HepG2 (cell line): Measurements from ENCODE around the gene SCN2A. TPM values are rescaled to one million over a fixed set of nuclear protein-coding genes. Genes with fewer than 3 reads are reported as not detected.

Experiments used
- ATAC-seq: fragments of 200-7000 bp; cut with Tn5 transposase; 3 replicates; pipeline ENCODE4 v1.9.1; 2020; ENCODE audit warnings: mild to moderate bottlenecking, moderate library complexity
- BruUV-seq: library from RNA; stranded (reverse); fragments of 400-500 nt; replicated peaks from 2 replicates; lab custom pipeline; 2021; lab: Mats Ljungman, UMichigan
- CTCF ChIA-PET: fragments of 300-600 bp; formaldehyde crosslinking; extraction: SDS; loops from one replicate; lab custom pipeline; 2021; ENCODE audit warnings: low total read pairs, inconsistent platforms, low intra/inter-chr PET ratio; lab: Yijun Ruan, JAX
- POLR2A ChIA-PET: fragments of 350-600 bp; sonication (Branson Sonifier 250); formaldehyde crosslinking; loops from one replicate; lab custom pipeline; 2020; ENCODE audit warnings: antibody characterized with exemption, inconsistent platforms; lab: Yijun Ruan, JAX
- DNase-seq: peaks from one replicate; pipeline ENCODE4 v3.0.0-alpha.2; 2015; ENCODE audit warnings: low spot score
- FAIRE-seq: peaks from 3 replicates; lab custom pipeline; 2011; peaks lifted over from hg19 to GRCh38; lab: Jason Lieb, UNC
- H2AFZ ChIP-seq: one replicate; pipeline ENCODE4 v1.6.1; 2011; ENCODE audit warnings: low read length, inconsistent platforms
- H3K27ac ChIP-seq: fragments of 300-600 bp; 3 replicates; pipeline ENCODE4 v1.8.0; 2011; ENCODE audit warnings: mixed run types, mild to moderate bottlenecking, mixed read lengths, low read length, inconsistent platforms; ENCODE audit not compliant: insufficient read depth; ENCODE audit errors: extremely low read length
- H3K27me3 ChIP-seq, 2 experiments: fragments of 200-600 bp in 1 of 2; 2 replicates in 1 of 2; 3 replicates in 1 of 2; pipeline versions ENCODE4 v1.6.0 to v1.8.0; 2011; ENCODE audit warnings: low read length in 2 of 2, mild to moderate bottlenecking in 2 of 2, moderate library complexity in 2 of 2, inconsistent platforms in 1 of 2; ENCODE audit not compliant: insufficient read depth in 2 of 2, control insufficient read depth in 1 of 2
- H3K36me3 ChIP-seq, 2 experiments: fragments of 200-600 bp in 1 of 2; replicated peaks in 1 of 2; 2 replicates in 1 of 2; 3 replicates in 1 of 2; pipeline versions ENCODE4 v1.5.1 to v1.8.0; 2011; ENCODE audit warnings: low read length in 2 of 2, inconsistent platforms in 1 of 2; ENCODE audit not compliant: insufficient read depth in 2 of 2, control insufficient read depth in 1 of 2
- H3K4me1 ChIP-seq: 2 replicates; pipeline ENCODE4 v1.5.1; 2012; ENCODE audit warnings: low read length, inconsistent platforms; ENCODE audit not compliant: insufficient read depth
- H3K4me2 ChIP-seq: 2 replicates; pipeline ENCODE4 v1.6.0; 2011; ENCODE audit warnings: low read depth, low read length, inconsistent platforms
- H3K4me3 ChIP-seq, 3 experiments: fragments of 200-600 bp in 1 of 3; sonication (generic), shearing (Covaris generic) in 1 of 3; replicated peaks in 1 of 3; 2 replicates each; pipeline ENCODE4 v1.5.1; 2011 to 2016; ENCODE audit warnings: low read length in 3 of 3, inconsistent platforms in 2 of 3, low read depth in 2 of 3, mild to moderate bottlenecking in 2 of 3, control low read depth in 1 of 3, mixed read lengths in 1 of 3; ENCODE audit not compliant: insufficient read depth in 1 of 3
- H3K79me2 ChIP-seq: one replicate; pipeline ENCODE4 v1.6.1; 2011; ENCODE audit warnings: low read length, inconsistent platforms; ENCODE audit not compliant: insufficient read depth
- H3K9ac ChIP-seq: 2 replicates; pipeline ENCODE4 v1.6.0; 2011; ENCODE audit warnings: mild to moderate bottlenecking, low read depth, low read length, inconsistent platforms; ENCODE audit not compliant: insufficient read depth
- H3K9me3 ChIP-seq: 2 replicates; pipeline ENCODE4 v1.5.1; 2012; ENCODE audit warnings: mild to moderate bottlenecking, low read length
- H4K20me1 ChIP-seq: 2 replicates; pipeline ENCODE4 v1.6.0; 2011; ENCODE audit warnings: inconsistent platforms, mild to moderate bottlenecking, low read length, moderate library complexity; ENCODE audit not compliant: insufficient read depth
- ARNTL ChIP-seq: sonication (generic); formaldehyde crosslinking; IDR thresholded peaks from 2 replicates; pipeline ENCODE4 v1.4.0; 2020; ENCODE audit warnings: mild to moderate bottlenecking, missing genetic modification reagents
- FOXO4 ChIP-seq: sonication (generic); formaldehyde crosslinking; conservative IDR thresholded peaks from 2 replicates; pipeline ENCODE4 v1.8.1; 2023; ENCODE audit warnings: missing genetic modification reagents
- GLI4 ChIP-seq: sonication (generic); formaldehyde crosslinking; IDR thresholded peaks from 2 replicates; pipeline ENCODE4 v1.5.1; 2020; ENCODE audit warnings: missing genetic modification reagents, mild to moderate bottlenecking, moderate library complexity, borderline replicate concordance
- WGBS: methylation state at CpG from one replicate; pipeline ENCODE4 v1.1.6; 2017; ENCODE audit warnings: low lambda C conversion rate; 5-methylcytosine and 5-hydroxymethylcytosine counted together
- in situ Hi-C: cut with HindIII; loops from 2 replicates; pipeline ENCODE4 v1.10.0; 2017; ENCODE audit warnings: low pct_unique_long_range_greater_than_20kb; ENCODE audit not compliant: extremely low pct_ligation_motif_present
- intact Hi-C: fragments of 100-400 bp; cut with micrococcal nuclease; formaldehyde crosslinking; loops from one replicate; pipeline ENCODE4 v1.10.0; 2022; ENCODE audit not compliant: unreplicated experiment
- polyA plus RNA-seq, 8 experiments: library from polyadenylated mRNA; depleted of rRNA in 3 of 8; stranded (reverse) in 7 of 8; unstranded in 1 of 8; fragments of >200 nt; fragmentation: Illumina TruSeq in 4 of 8; extraction: Trizol in 4 of 8; gene quantifications; 2 replicates each; pipeline versions ENCODE4 v1.2.1 to v1.2.3, GENCODE V29; 2011 to 2016; ENCODE audit warnings: low read depth in 4 of 8, missing spikeins in 1 of 8, mixed read lengths in 1 of 8; ENCODE audit not compliant: insufficient read depth in 1 of 8
- total RNA-seq, 5 experiments: library from RNA; depleted of rRNA; stranded (reverse); fragments of >200 nt; fragmentation: Illumina TruSeq; extraction: Trizol; gene quantifications; 2 replicates each; pipeline ENCODE4 v1.2.3, GENCODE V29; 2016; ENCODE audit warnings: low read depth in 1 of 5

The SCN2A gene
- total and polyA plus RNA-seq, 2 of the 13 experiments (the other 11 are each of a cell fraction or from before 2014, with no cell fraction given): 0.20 to 0.30 TPM

GRCh38 chr2:165371356-165371755, 132.1 kb downstream of the SCN2A start:
- no peak for DNase-seq
- Histone ChIP-seq H3K79me2 (no peaks in the 10 kb centered on the region), H3K4me2 (no peak overlapping the region), H3K4me1 (no peaks in the 10 kb centered on the region), H3K9ac (no peak overlapping the region), H2AFZ (no peak overlapping the region), H3K4me3 (no peak overlapping the region), H3K27me3 (no peaks in the 10 kb centered on the region), H3K27ac (no peak overlapping the region), H3K36me3 (no peaks in the 10 kb centered on the region), H4K20me1 (no peaks in the 10 kb centered on the region), H3K9me3 (no peaks in the 10 kb centered on the region)
- ATAC-seq: no peak
- WGBS: 4% methylated on average over 6 of the region's 6 CpGs
- FAIRE-seq: no peak
- no TSS peak for BruUV-seq
- in situ Hi-C loops: no loop called here
- 0 out of 2 replicates have a peak, but pooled peaks have one; percentile 58 for TF ChIP-seq FOXO4
- no peak for TF ChIP-seq GLI4
- intact Hi-C loops: no loop called here
- POLR2A ChIA-PET: no interaction called here
- CTCF ChIA-PET: no interaction called here

GRCh38 chr2:165373278-165374010, 134.2 kb downstream of the SCN2A start:
- no peak for TF ChIP-seq ARNTL (CRISPR knock-in tag)
- no peaks in the 10 kb centered on the region for H3K9me3 ChIP-seq
- intact Hi-C loops (no loop called here), in situ Hi-C loops (no loop called here)
- H3K27ac ChIP-seq: no peak overlapping the region
- ChIA-PET CTCF (no interaction called here), POLR2A (no interaction called here)
- H3K4me1 ChIP-seq: no peaks in the 10 kb centered on the region
- WGBS: 14% methylated on average over 5 of the region's 5 CpGs
- H2AFZ ChIP-seq: no peak overlapping the region
- BruUV-seq: no TSS peak
- H3K79me2 ChIP-seq: no peaks in the 10 kb centered on the region
- ATAC-seq (no peak), FAIRE-seq (no peak), DNase-seq (no peak)
- H4K20me1 ChIP-seq: no peaks in the 10 kb centered on the region
- H3K27me3 ChIP-seq: no peaks in the 10 kb centered on the region
- H3K4me2 ChIP-seq: no peak overlapping the region
- no peaks in the 10 kb centered on the region for H3K36me3 ChIP-seq
- H3K4me3 ChIP-seq: no peak overlapping the region
- H3K9ac ChIP-seq: no peak overlapping the region
